ENCODE data around the gene STXBP5. TPM values are rescaled to one million over a fixed set of nuclear protein-coding genes. Genes with fewer than 3 reads are reported as not detected.
A peak's percentile ranks its signal among the peaks of the same experiment; 100 is the strongest.

Gene STXBP5
- total and polyA plus RNA-seq, 9 of the 15 experiments (the other 6 are each of a cell fraction or from before 2014, with no cell fraction given), result 23.3 to 172 (median 71.5) TPM

GRCh38 chr6:147194652-147195411 is 9.4 kb upstream of the STXBP5 start:
- CTCF ChIA-PET (ENCODE audit: low intra/inter-chr PET ratio), result no interaction called here
- intact Hi-C loops (cut with micrococcal nuclease) (no loop called here), in situ Hi-C loops (cut with MboI) (no loop called here)
- ATAC-seq, result peak; percentile 19
- H3K36me3 ChIP-seq (ENCODE audit: control insufficient read depth, insufficient read depth, low read length), result no peaks in the 10 kb centered on the region
- no peak overlapping the region for H3K4me3 ChIP-seq
- no peak for FAIRE-seq
- H3K4me2 ChIP-seq (ENCODE audit: insufficient read depth, low read length), result peak overlapping the region; percentile 2; the same call in 1 of the 2 replicates
- H3K79me2 ChIP-seq (ENCODE audit: control insufficient read depth, insufficient read depth, low read length), result no peaks in the 10 kb centered on the region
- DNase-seq (ENCODE audit: extremely low read depth in 1 of 4, low spot score in 3 of 4), result peak in 2 of 4 experiments; percentile 44 to 45
- no peaks in the 10 kb centered on the region for H3K9me3 ChIP-seq (replicated peaks; ENCODE audit: control insufficient read depth, insufficient read depth, low read depth, low read length)
- peak overlapping the region; percentile 64 for H3K27ac ChIP-seq (ENCODE audit: extremely low read depth, low read depth, low read length)
- H3K9ac ChIP-seq (ENCODE audit: insufficient read depth in 1 of 2, low read depth in 2 of 2, low read length in 2 of 2), result 0 out of 4 replicates have a peak overlapping the region, but pooled peaks of 1 of the 2 experiments have one; percentile 15
- BruUV-seq (replicated peaks), result no TSS peak
- H3K9me1 ChIP-seq (ENCODE audit: control insufficient read depth, insufficient read depth, low read length), result no peaks in the 10 kb centered on the region
- peaks cover 11 to 51% of the 10 kb centered on the region in 2 experiments; a peak in 4 of 5 replicates for H3K4me1 ChIP-seq (replicated peaks in 1 of 2; ENCODE audit: control insufficient read depth in 2 of 2, insufficient read depth in 2 of 2, low read length in 2 of 2)
- 24% methylated on average over 6 of the region's 6 CpGs for WGBS (ENCODE audit: insufficient coverage, low coverage, missing lambda C conversion rate)
- peak overlapping the region; percentile 77 for H2AFZ ChIP-seq (ENCODE audit: low read depth, low read length)
- no peaks in the 10 kb centered on the region for H4K20me1 ChIP-seq (replicated peaks; ENCODE audit: control insufficient read depth, insufficient read depth, low read length)
- POLR2A ChIA-PET, result interaction anchor here (0.7 kb wide), 1 partner anchor 8 kb away, joined by 3 read pairs; no protein-coding TSS in a partner anchor
- no peaks in the 10 kb centered on the region for H3K27me3 ChIP-seq (ENCODE audit: control insufficient read depth in 2 of 2, insufficient read depth in 2 of 2, low read length in 2 of 2)
- TF ChIP-seq HINFP (tag; conservative IDR thresholded peaks at IDR 0.05; ENCODE audit: low read depth) (no peak), NR2C1 (IDR thresholded peaks at IDR 0.05) (no peak), NR2C1 (tag; IDR thresholded peaks at IDR 0.05) (0 out of 2 replicates have a peak, but pooled peaks have one; percentile 18), CTBP1 (IDR thresholded peaks at IDR 0.05; ENCODE audit: borderline replicate concordance) (peak; percentile 15; the same call in 1 of the 2 replicates), CBX8 (IDR thresholded peaks at IDR 0.05; ENCODE audit: borderline replicate concordance, extremely low read depth, low read depth, low read length, poor library complexity, severe bottlenecking) (no peak), TEAD4 (IDR thresholded peaks at IDR 0.05; ENCODE audit: low read length) (peak; percentile 38; the same call in 1 of the 2 replicates), TEAD4 (CRISPR knock-in tag; IDR thresholded peaks at IDR 0.05; ENCODE audit: borderline replicate concordance) (no peak), BACH1 (tag; IDR thresholded peaks at IDR 0.05) (0 out of 2 replicates have a peak, but pooled peaks have one; percentile 16), SMARCE1 (IDR thresholded peaks at IDR 0.05) (peak; percentile 66), SMARCA4 (IDR thresholded peaks at IDR 0.05) (peak; percentile 68), JUND (IDR thresholded peaks at IDR 0.05; ENCODE audit: borderline replicate concordance, low read depth, low read length) (peak; percentile 21; the same call in 1 of the 2 replicates), JUND (tag; IDR thresholded peaks at IDR 0.05; ENCODE audit: borderline replicate concordance, low read depth, low read length) (peak; percentile 54; the same call in 2 of the 3 replicates), MAFF (IDR thresholded peaks at IDR 0.05; ENCODE audit: low read length) (peak; percentile 51; the same call in 1 of the 2 replicates), ZNF592 (IDR thresholded peaks at IDR 0.05) (peak; percentile 59; the same call in 1 of the 2 replicates), FOSL1 (tag; conservative IDR thresholded peaks at IDR 0.05) (peak; percentile 58), SOX6 (IDR thresholded peaks at IDR 0.05) (0 out of 2 replicates have a peak, but pooled peaks have one; percentile 4), ARID1B (IDR thresholded peaks at IDR 0.05) (peak; percentile 75)

Measured in K562 (cell line).